ENCODE data around the gene MFAP2. TPM values are rescaled to one million over a fixed set of nuclear protein-coding genes. Genes with fewer than 3 reads are reported as not detected.

The MFAP2 gene
- total and polyA plus RNA-seq, 8 donors = 8.0 to 380 (median 282) TPM

- intact Hi-C loops (cut with DNase I) = loop anchor here in 1 of 2 donors (5.0 kb wide), 1 partner anchor 82 kb away; no protein-coding TSS in a partner anchor
- H3K27ac ChIP-seq = peak overlapping the region in 1 of 2 donors; percentile 45
- H3K27me3 ChIP-seq = no peaks in the 10 kb centered on the region
- TF ChIP-seq CTCF (IDR thresholded peaks at IDR 0.05) = peak; percentile 65 to 72
- H3K4me3 ChIP-seq = peak overlapping the region; percentile 19 to 28
- peaks cover 0 to 11% of the 10 kb centered on the region in 2 donors for H3K36me3 ChIP-seq
- H3K4me1 ChIP-seq = peaks cover 8 to 11% of the 10 kb centered on the region in 2 donors
- ATAC-seq = peak; percentile 93
- peak; percentile 64 to 95 (median 88) for DNase-seq
- no peaks in the 10 kb centered on the region for H3K9me3 ChIP-seq
These were observed 19.7 kb downstream of the MFAP2 start for GRCh38 chr1:16960560-16961296.

- no peak for TF ChIP-seq CTCF (IDR thresholded peaks at IDR 0.05)
- H3K27me3 ChIP-seq = no peaks in the 10 kb centered on the region
- H3K36me3 ChIP-seq = peaks cover 0 to 15% of the 10 kb centered on the region in 2 donors
- no peak overlapping the region for H3K27ac ChIP-seq
- intact Hi-C loops (cut with DNase I) = no loop called here
- H3K4me3 ChIP-seq = no peak overlapping the region
- H3K9me3 ChIP-seq = no peaks in the 10 kb centered on the region
- DNase-seq (no peak), ATAC-seq (no peak)
- H3K4me1 ChIP-seq = peaks cover 8 to 11% of the 10 kb centered on the region in 2 donors
These were observed 21.9 kb downstream of the MFAP2 start for GRCh38 chr1:16958475-16958874.

- Histone ChIP-seq H3K4me1 (peaks cover 8 to 11% of the 10 kb centered on the region in 2 donors), H3K27ac (no peak overlapping the region), H3K36me3 (peaks cover 0 to 15% of the 10 kb centered on the region in 2 donors), H3K9me3 (no peaks in the 10 kb centered on the region), H3K4me3 (no peak overlapping the region), H3K27me3 (no peaks in the 10 kb centered on the region)
- ATAC-seq = no peak
- intact Hi-C loops (cut with DNase I) = no loop called here
- no peak for TF ChIP-seq CTCF (IDR thresholded peaks at IDR 0.05)
- DNase-seq = no peak
These were observed 22.7 kb downstream of the MFAP2 start for GRCh38 chr1:16957731-16958130.

GRCh38 chr1:16956775-16957174 is 23.6 kb downstream of the MFAP2 start:
- Histone ChIP-seq H3K27me3 (no peaks in the 10 kb centered on the region), H3K4me1 (peaks cover 8 to 15% of the 10 kb centered on the region in 2 donors), H3K9me3 (no peaks in the 10 kb centered on the region), H3K4me3 (no peak overlapping the region), H3K36me3 (peaks cover 0 to 15% of the 10 kb centered on the region in 2 donors), H3K27ac (no peak overlapping the region)
- TF ChIP-seq CTCF (IDR thresholded peaks at IDR 0.05) = no peak
- DNase-seq (no peak), ATAC-seq (no peak)
- intact Hi-C loops (cut with DNase I) = no loop called here

- Histone ChIP-seq H3K4me3 (no peak overlapping the region), H3K9me3 (no peaks in the 10 kb centered on the region), H3K27me3 (no peaks in the 10 kb centered on the region), H3K27ac (no peak overlapping the region), H3K4me1 (peaks cover under 1 to 5% of the 10 kb centered on the region in 2 donors), H3K36me3 (peaks cover 0 to 15% of the 10 kb centered on the region in 2 donors)
- intact Hi-C loops (cut with DNase I) = no loop called here
- ATAC-seq (no peak), DNase-seq (no peak)
- no peak for TF ChIP-seq CTCF (IDR thresholded peaks at IDR 0.05)
These were observed 25.2 kb downstream of the MFAP2 start for GRCh38 chr1:16955186-16955585.
